K562 (cell line): ENCODE data around the gene MARS1. TPM values are rescaled to one million over a fixed set of nuclear protein-coding genes. Genes with fewer than 3 reads are reported as not detected.

Experiments used
- ATAC-seq: fragments of 200-7000 bp; cut with Tn5 transposase; 3 replicates; pipeline ENCODE4 v1.9.1; 2020; ENCODE audit warnings: moderate library complexity
- BruUV-seq: library from RNA; stranded (reverse); fragments of 400-500 nt; replicated peaks from 2 replicates; lab custom pipeline; 2021; lab: Mats Ljungman, UMichigan
- CTCF ChIA-PET: fragments of 300-600 bp; formaldehyde crosslinking; extraction: SDS; loops from one replicate; lab custom pipeline; 2021; ENCODE audit warnings: low intra/inter-chr PET ratio; lab: Yijun Ruan, JAX
- POLR2A ChIA-PET: fragments of 300-600, 350-650 bp; sonication (Branson Sonifier 250); formaldehyde crosslinking; extraction: SDS; loops from one replicate; lab custom pipeline; 2021; ENCODE audit warnings: antibody characterized with exemption, inconsistent platforms; lab: Yijun Ruan, JAX
- DNase-seq, 4 experiments: peaks; one replicate each; pipeline versions ENCODE4 v3.0.0 to v3.0.0-alpha.2; 2011 to 2018; ENCODE audit warnings: low spot score in 3 of 4, mixed read lengths in 3 of 4; ENCODE audit errors: extremely low read depth in 1 of 4
- FAIRE-seq: peaks from 2 replicates; lab custom pipeline; 2011; peaks lifted over from hg19 to GRCh38; lab: Jason Lieb, UNC
- H2AFZ ChIP-seq: 2 replicates; pipeline ENCODE4 v1.6.0; 2011; ENCODE audit warnings: low read depth, low read length, control low read depth, inconsistent platforms
- H3K27ac ChIP-seq: fragments of 200-600 bp; 3 replicates; pipeline ENCODE4 v1.8.0; 2011; ENCODE audit warnings: low read depth, mild to moderate bottlenecking, control low read depth, inconsistent platforms, low read length, moderate library complexity, mixed read lengths; ENCODE audit errors: extremely low read depth
- H3K27me3 ChIP-seq, 2 experiments: fragments of 300-600 bp in 1 of 2; 2 replicates in 1 of 2; 3 replicates in 1 of 2; pipeline versions ENCODE4 v1.6.0 to v1.8.0; 2011; ENCODE audit warnings: inconsistent platforms in 2 of 2, low read length in 2 of 2, mild to moderate bottlenecking in 1 of 2, mixed read lengths in 1 of 2, moderate library complexity in 1 of 2; ENCODE audit not compliant: control insufficient read depth in 2 of 2, insufficient read depth in 2 of 2
- H3K36me3 ChIP-seq: fragments of 300-600 bp; 3 replicates; pipeline ENCODE4 v1.8.0; 2011; ENCODE audit warnings: mild to moderate bottlenecking, low read length, inconsistent platforms; ENCODE audit not compliant: control insufficient read depth, insufficient read depth
- H3K4me1 ChIP-seq, 2 experiments: fragments of 200-600 bp in 1 of 2; replicated peaks in 1 of 2; 2 replicates in 1 of 2; 3 replicates in 1 of 2; pipeline versions ENCODE4 v1.5.1 to v1.8.0; 2011; ENCODE audit warnings: inconsistent platforms in 2 of 2, low read length in 2 of 2, mild to moderate bottlenecking in 1 of 2, mixed read lengths in 1 of 2, moderate library complexity in 1 of 2; ENCODE audit not compliant: control insufficient read depth in 2 of 2, insufficient read depth in 2 of 2
- H3K4me2 ChIP-seq: 2 replicates; pipeline ENCODE4 v1.6.1; 2011; ENCODE audit warnings: low read length, control low read depth, inconsistent platforms, mixed read lengths; ENCODE audit not compliant: insufficient read depth
- H3K4me3 ChIP-seq: fragments of 200-600 bp; sonication (generic), shearing (Covaris generic); 2 replicates; pipeline ENCODE4 v1.5.1; 2016; ENCODE audit warnings: control low read depth, inconsistent platforms
- H3K79me2 ChIP-seq: fragments of 200-600 bp; 3 replicates; pipeline ENCODE4 v1.8.0; 2011; ENCODE audit warnings: low read length, inconsistent platforms; ENCODE audit not compliant: control insufficient read depth, insufficient read depth
- H3K9ac ChIP-seq, 2 experiments: 2 replicates each; pipeline versions ENCODE4 v1.6.0 to v1.6.1; 2011; ENCODE audit warnings: low read depth in 2 of 2, low read length in 2 of 2, control low read depth in 1 of 2, inconsistent platforms in 1 of 2, mild to moderate bottlenecking in 1 of 2, mixed read lengths in 1 of 2; ENCODE audit not compliant: insufficient read depth in 1 of 2
- H3K9me1 ChIP-seq: one replicate; pipeline ENCODE4 v1.6.0; 2011; ENCODE audit warnings: inconsistent platforms, mild to moderate bottlenecking, low read length, moderate library complexity; ENCODE audit not compliant: control insufficient read depth, insufficient read depth
- H3K9me3 ChIP-seq: replicated peaks from 2 replicates; pipeline ENCODE4 v1.5.1; 2011; ENCODE audit warnings: low read depth, low read length, inconsistent platforms; ENCODE audit not compliant: control insufficient read depth, insufficient read depth
- H4K20me1 ChIP-seq: replicated peaks from 2 replicates; pipeline ENCODE4 v1.6.1; 2011; ENCODE audit warnings: low read length, inconsistent platforms, mixed read lengths; ENCODE audit not compliant: control insufficient read depth, insufficient read depth
- ARID3B ChIP-seq: fragments of 250-450 bp; sonication (Bioruptor Pico); IDR thresholded peaks from 2 replicates; pipeline ENCODE4 v1.4.0; 2020; ENCODE audit warnings: borderline replicate concordance
- EGR1 ChIP-seq: fragments of 450-650 bp; conservative IDR thresholded peaks from 2 replicates; pipeline ENCODE4 v1.6.1; 2017; ENCODE audit warnings: mild to moderate bottlenecking
- NUFIP1 ChIP-seq: fragments of 450-650 bp; IDR thresholded peaks from 2 replicates; pipeline ENCODE4 v1.6.1; 2018; ENCODE audit not compliant: partially characterized antibody
- ZBTB33 ChIP-seq: sonication (generic); formaldehyde crosslinking; IDR thresholded peaks from 2 replicates; pipeline ENCODE4 v1.8.1; 2023; ENCODE audit warnings: mild to moderate bottlenecking, missing genetic modification reagents
- ZNF740 ChIP-seq, 3 experiments: fragments of 200-800 bp in 1 of 3; sonication (Bioruptor generic) in 1 of 3; sonication (generic) in 1 of 3; formaldehyde crosslinking in 1 of 3; IDR thresholded peaks; 2 replicates each; pipeline versions ENCODE4 v1.6.1 to v1.8.0; 2016 to 2022; ENCODE audit warnings: mild to moderate bottlenecking in 2 of 3, missing compliant biosample characterization in 2 of 3, missing genetic modification characterization in 2 of 3, missing genetic modification reagents in 1 of 3
- WGBS: fragments of 100-300 bp; shearing (Covaris generic); methylation state at CpG from one replicate; pipeline ENCODE4 v1.1.6; 2016; ENCODE audit warnings: low coverage, mixed read lengths; ENCODE audit not compliant: insufficient coverage; ENCODE audit errors: missing lambda C conversion rate; 5-methylcytosine and 5-hydroxymethylcytosine counted together
- in situ Hi-C: fragments of 300-500 bp; cut with MboI; formaldehyde crosslinking; loops from 4 replicates; pipeline ENCODE4 v1.15.0; 2018; ENCODE audit warnings: inconsistent platforms, mixed read lengths
- intact Hi-C: fragments of 100-400 bp; cut with micrococcal nuclease; formaldehyde crosslinking; loops from 2 replicates; pipeline ENCODE4 v1.14.2; 2022
- polyA plus RNA-seq, 8 experiments: library from polyadenylated mRNA; depleted of rRNA in 4 of 8; stranded (reverse) in 5 of 8; unstranded in 3 of 8; fragments of >200 nt; fragmentation: Nextera tagmentation in 2 of 8; fragmentation: Illumina TruSeq in 1 of 8; extraction: Ambion mirVana in 2 of 8; extraction: Trizol in 1 of 8; gene quantifications; 2 replicates each; pipeline versions ENCODE4 v1.2.1 to v1.2.3, GENCODE V29; 2011 to 2014; ENCODE audit warnings: inconsistent platforms in 1 of 8, missing spikeins in 1 of 8
- total RNA-seq, 7 experiments: library from RNA; depleted of rRNA in 6 of 7; stranded (reverse); fragments of >200 nt in 6 of 7; fragmentation: Illumina TruSeq in 2 of 7; extraction: Trizol in 2 of 7; gene quantifications; 2 replicates each; pipeline versions ENCODE4 v1.2.1 to v1.2.3, GENCODE V29; 2011 to 2021; ENCODE audit warnings: low replicate concordance in 1 of 7

MARS1 gene
- total and polyA plus RNA-seq, 9 of the 15 experiments (the other 6 are each of a cell fraction or from before 2014, with no cell fraction given), result 117 to 382 (median 220) TPM

GRCh38 chr12:57476162-57476992, 11.5 kb upstream of the MARS1 start:
- POLR2A ChIA-PET, result interaction anchor here (1.0 kb wide), 2 partner anchors 42 to 52 kb away, joined by 3 read pairs; no protein-coding TSS in a partner anchor
- H3K79me2 ChIP-seq, result no peaks in the 10 kb centered on the region
- no peaks in the 10 kb centered on the region for H3K9me3 ChIP-seq
- 92% methylated on average over 18 of the region's 29 CpGs for WGBS
- intact Hi-C loops, result no loop called here
- peaks cover 39 to 51% of the 10 kb centered on the region in 2 experiments for H3K4me1 ChIP-seq
- ATAC-seq, result no peak
- TF ChIP-seq ZNF740 (CRISPR knock-in tag; IDR thresholded peaks at IDR 0.05), result peak; percentile 25; the same call in 1 of the 2 replicates
- no peak for TF ChIP-seq ZNF740 (tag; IDR thresholded peaks at IDR 0.05)
- TF ChIP-seq EGR1, result 0 out of 2 replicates have a peak, but pooled peaks have one; percentile 8
- TF ChIP-seq ARID3B (CRISPR knock-in tag), result no peak
- TF ChIP-seq ZBTB33, result peak; percentile 41; the same call in 1 of the 2 replicates
- TF ChIP-seq NUFIP1, result no peak
- TF ChIP-seq, all 486 proteins: peak for 3
- H3K4me2 ChIP-seq, result no peak overlapping the region
- H3K4me3 ChIP-seq, result no peak overlapping the region
- H3K27ac ChIP-seq, result no peak overlapping the region
- peaks cover 0 to 4% of the 10 kb centered on the region in 2 experiments; a peak in 1 of 5 replicates for H3K27me3 ChIP-seq
- BruUV-seq, result no TSS peak
- no peak for FAIRE-seq
- in situ Hi-C loops, result no loop called here
- H3K9me1 ChIP-seq, result no peaks in the 10 kb centered on the region
- CTCF ChIA-PET, result no interaction called here
- 0 out of 2 replicates have a peak overlapping the region, but pooled peaks have one; percentile 93 for H2AFZ ChIP-seq
- no peak for DNase-seq
- no peaks in the 10 kb centered on the region for H4K20me1 ChIP-seq
- H3K36me3 ChIP-seq, result no peaks in the 10 kb centered on the region
- H3K9ac ChIP-seq, result no peak overlapping the region
